Effector memory CD4-positive, alpha-beta T cell (primary cell): Measurements from ENCODE around the gene CAMTA1.
"Not testable (repeated sequence)": the region's sequence is repeated elsewhere in the genome, so short reads cannot be mapped to it uniquely, and the experiment has no call there.

Experiments
- DNase-seq, 3 donors: peaks; one replicate each; pipeline ENCODE4 v3.0.0-alpha.2; 2020
- H3K27ac ChIP-seq: 2 replicates; pipeline ENCODE4 v1.7.0; 2013; ENCODE audit warnings: mild to moderate bottlenecking, low read length, moderate library complexity; ENCODE audit not compliant: insufficient read depth, poor library complexity, severe bottlenecking
- H3K27me3 ChIP-seq: replicated peaks from 2 replicates; pipeline ENCODE4 v1.7.0; 2013; ENCODE audit warnings: mild to moderate bottlenecking, low read length; ENCODE audit not compliant: insufficient read depth, control insufficient read depth, poor library complexity, severe bottlenecking
- H3K36me3 ChIP-seq: 2 replicates; pipeline ENCODE4 v1.7.0; 2013; ENCODE audit warnings: mild to moderate bottlenecking, low read length, moderate library complexity; ENCODE audit not compliant: control insufficient read depth, insufficient read depth
- H3K4me1 ChIP-seq: 2 replicates; pipeline ENCODE4 v1.7.0; 2013; ENCODE audit warnings: low read length, mild to moderate bottlenecking; ENCODE audit not compliant: control insufficient read depth, insufficient read depth, poor library complexity, severe bottlenecking
- H3K4me3 ChIP-seq: 2 replicates; pipeline ENCODE4 v1.7.0; 2013; ENCODE audit warnings: low read length, low read depth, mild to moderate bottlenecking; ENCODE audit not compliant: insufficient read depth, poor library complexity, severe bottlenecking
- H3K9me3 ChIP-seq: 2 replicates; pipeline ENCODE4 v1.7.0; 2013; ENCODE audit warnings: mild to moderate bottlenecking, low read length, moderate library complexity; ENCODE audit not compliant: control insufficient read depth

CAMTA1 gene

GRCh38 chr1:7681401-7681800 lies 896.1 kb downstream of the CAMTA1 start:
- H3K36me3 ChIP-seq = no peaks in the 10 kb centered on the region
- no peak overlapping the region for H3K27ac ChIP-seq
- no peaks in the 10 kb centered on the region for H3K27me3 ChIP-seq
- no peak overlapping the region for H3K4me3 ChIP-seq
- H3K9me3 ChIP-seq = no peaks in the 10 kb centered on the region
- H3K4me1 ChIP-seq = peaks cover 4% of the 10 kb centered on the region
- DNase-seq = no peak

- DNase-seq = no peak
- no peaks in the 10 kb centered on the region for H3K9me3 ChIP-seq
- H3K4me3 ChIP-seq = no peak overlapping the region
- no peak overlapping the region for H3K27ac ChIP-seq
- no peaks in the 10 kb centered on the region for H3K27me3 ChIP-seq
- H3K4me1 ChIP-seq = peaks cover 4% of the 10 kb centered on the region
- H3K36me3 ChIP-seq = no peaks in the 10 kb centered on the region
Observed at GRCh38 chr1:7683521-7683920, 898.3 kb downstream of the CAMTA1 start.

GRCh38 chr1:7684132-7684531 lies 898.9 kb downstream of the CAMTA1 start:
- Histone ChIP-seq H3K4me1 (peaks cover 4% of the 10 kb centered on the region), H3K4me3 (no peak overlapping the region), H3K27me3 (no peaks in the 10 kb centered on the region), H3K36me3 (no peaks in the 10 kb centered on the region), H3K27ac (no peak overlapping the region), H3K9me3 (no peaks in the 10 kb centered on the region)
- DNase-seq = no peak

GRCh38 chr1:7684861-7685635 lies 899.8 kb downstream of the CAMTA1 start:
- Histone ChIP-seq H3K36me3 (no peaks in the 10 kb centered on the region), H3K4me1 (no peaks in the 10 kb centered on the region), H3K4me3 (no peak overlapping the region), H3K27me3 (no peaks in the 10 kb centered on the region), H3K9me3 (no peaks in the 10 kb centered on the region), H3K27ac (no peak overlapping the region)
- DNase-seq = no peak

GRCh38 chr1:7686301-7686850 lies 901.1 kb downstream of the CAMTA1 start:
- no peak for DNase-seq
- Histone ChIP-seq H3K4me1 (no peaks in the 10 kb centered on the region), H3K27ac (no peak overlapping the region), H3K4me3 (no peak overlapping the region), H3K9me3 (no peaks in the 10 kb centered on the region), H3K36me3 (no peaks in the 10 kb centered on the region), H3K27me3 (no peaks in the 10 kb centered on the region)

- Histone ChIP-seq H3K36me3 (no peaks in the 10 kb centered on the region), H3K4me1 (no peaks in the 10 kb centered on the region), H3K27me3 (no peaks in the 10 kb centered on the region), H3K27ac (no peak overlapping the region), H3K9me3 (no peaks in the 10 kb centered on the region), H3K4me3 (no peak overlapping the region)
- no peak for DNase-seq
Observed at GRCh38 chr1:7687411-7687810, 902.2 kb downstream of the CAMTA1 start.

- no peak overlapping the region for H3K27ac ChIP-seq
- no peaks in the 10 kb centered on the region for H3K27me3 ChIP-seq
- no peaks in the 10 kb centered on the region for H3K9me3 ChIP-seq
- H3K4me1 ChIP-seq = no peaks in the 10 kb centered on the region
- no peaks in the 10 kb centered on the region for H3K36me3 ChIP-seq
- H3K4me3 ChIP-seq = no peak overlapping the region
- no peak for DNase-seq
Observed at GRCh38 chr1:7688659-7689058, 903.4 kb downstream of the CAMTA1 start.

GRCh38 chr1:7689307-7689706 lies 904.1 kb downstream of the CAMTA1 start:
- not testable (repeated sequence) for H3K4me1 ChIP-seq, DNase-seq, H3K27me3 ChIP-seq, H3K36me3 ChIP-seq, H3K9me3 ChIP-seq, H3K4me3 ChIP-seq, H3K27ac ChIP-seq

- Histone ChIP-seq H3K4me1 (no peaks in the 10 kb centered on the region), H3K9me3 (no peaks in the 10 kb centered on the region), H3K27ac (no peak overlapping the region), H3K4me3 (no peak overlapping the region), H3K36me3 (no peaks in the 10 kb centered on the region), H3K27me3 (no peaks in the 10 kb centered on the region)
- DNase-seq = no peak
Observed at GRCh38 chr1:7690076-7690475, 904.8 kb downstream of the CAMTA1 start.

- Histone ChIP-seq H3K27me3 (no peaks in the 10 kb centered on the region), H3K4me3 (no peak overlapping the region), H3K9me3 (no peaks in the 10 kb centered on the region), H3K4me1 (no peaks in the 10 kb centered on the region), H3K27ac (no peak overlapping the region), H3K36me3 (no peaks in the 10 kb centered on the region)
- no peak for DNase-seq
Observed at GRCh38 chr1:7690496-7691182, 905.4 kb downstream of the CAMTA1 start.
